H54 (cell line): ENCODE data around the gene GTF3C1.
"Not testable (repeated sequence)": the region's sequence is repeated elsewhere in the genome, so short reads cannot be mapped to it uniquely, and the experiment has no call there.

Experiments
- DNase-seq: peaks from one replicate; pipeline ENCODE4 v3.0.0; 2011; ENCODE audit warnings: low spot score, mixed read lengths; ENCODE audit not compliant: insufficient read length
- FAIRE-seq: peaks from 3 replicates; lab custom pipeline; 2011; peaks lifted over from hg19 to GRCh38; lab: Jason Lieb, UNC
- POLR2A ChIP-seq: IDR thresholded peaks from 2 replicates; pipeline ENCODE4 v1.6.1; 2011; ENCODE audit warnings: low read depth, mild to moderate bottlenecking, low read length

The GTF3C1 gene

DNA sequence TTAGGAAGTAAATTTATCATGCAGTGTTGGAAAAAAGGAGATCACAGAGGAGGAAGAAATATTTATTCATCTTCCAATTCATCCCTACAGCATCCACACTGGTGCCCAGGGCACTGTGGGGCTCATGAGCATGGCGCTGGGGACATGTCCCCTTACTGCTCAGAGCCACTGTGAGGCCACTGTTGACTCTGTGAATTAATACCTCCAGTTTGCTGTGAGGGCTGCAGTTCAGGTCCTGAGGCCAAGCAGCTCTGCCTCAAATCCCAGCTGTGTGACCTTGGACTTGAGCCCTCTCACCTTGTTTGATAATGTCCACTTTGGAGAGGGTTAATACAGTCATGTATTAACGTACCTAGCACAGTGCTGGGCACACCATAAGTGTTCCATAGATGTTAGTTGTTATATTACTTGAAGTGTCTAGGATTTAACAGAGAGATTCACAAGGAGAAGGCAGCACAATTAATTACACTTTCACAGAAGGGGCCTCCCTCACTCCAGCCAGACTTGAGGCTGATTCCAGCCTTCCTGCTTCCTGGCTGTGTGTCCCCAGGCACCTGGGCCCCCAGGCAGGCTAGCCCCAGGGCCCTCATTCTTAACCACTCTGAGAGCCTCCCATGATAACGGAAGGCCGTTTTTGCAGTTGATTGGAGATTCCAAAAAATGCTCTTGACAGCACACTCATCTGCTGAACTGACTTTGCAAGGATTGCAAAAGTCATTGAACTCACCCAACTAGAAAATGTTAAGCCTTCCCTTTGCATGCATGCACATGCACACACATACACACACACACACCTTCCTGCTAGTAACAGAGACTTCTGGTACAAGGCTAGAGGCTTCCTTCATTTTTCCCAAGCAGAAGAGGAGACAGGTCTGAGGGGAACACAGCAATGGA lies 29.6 kb upstream of the GTF3C1 start:
- FAIRE-seq (no peak), DNase-seq (no peak)
- no peak for TF ChIP-seq POLR2A

GRCh38 chr16:27576729-27577128 lies 27.0 kb upstream of the GTF3C1 start:
- DNase-seq (no peak), FAIRE-seq (no peak)
- TF ChIP-seq POLR2A, result no peak

GRCh38 chr16:27572711-27573110 lies 23.0 kb upstream of the GTF3C1 start:
- DNase-seq, result no peak
- no peak for FAIRE-seq
- TF ChIP-seq POLR2A, result no peak

GRCh38 chr16:27571433-27572326 lies 22.0 kb upstream of the GTF3C1 start:
- TF ChIP-seq POLR2A, result no peak
- DNase-seq, result no peak
- FAIRE-seq, result no peak

DNA sequence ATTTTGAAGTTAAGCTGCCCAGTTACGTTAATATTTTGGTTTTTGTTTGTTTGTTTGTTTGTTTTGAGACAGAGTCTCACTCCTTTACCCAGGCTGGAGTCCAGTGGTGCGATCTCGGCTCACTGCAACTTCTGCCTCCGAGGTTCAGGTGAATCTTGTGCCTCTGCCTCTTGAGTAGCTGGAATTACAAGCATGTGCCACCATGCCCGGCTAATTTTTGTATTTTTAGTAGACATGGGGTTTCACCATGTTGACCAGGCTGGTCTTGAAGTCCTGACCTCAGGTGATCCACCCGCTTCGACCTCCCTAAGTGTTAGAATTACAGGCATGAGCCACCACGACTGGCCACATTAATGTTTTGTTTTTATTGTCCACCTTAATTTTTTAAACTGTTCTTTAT lies 21.3 kb upstream of the GTF3C1 start:
- not testable (repeated sequence) for FAIRE-seq, DNase-seq

DNA sequence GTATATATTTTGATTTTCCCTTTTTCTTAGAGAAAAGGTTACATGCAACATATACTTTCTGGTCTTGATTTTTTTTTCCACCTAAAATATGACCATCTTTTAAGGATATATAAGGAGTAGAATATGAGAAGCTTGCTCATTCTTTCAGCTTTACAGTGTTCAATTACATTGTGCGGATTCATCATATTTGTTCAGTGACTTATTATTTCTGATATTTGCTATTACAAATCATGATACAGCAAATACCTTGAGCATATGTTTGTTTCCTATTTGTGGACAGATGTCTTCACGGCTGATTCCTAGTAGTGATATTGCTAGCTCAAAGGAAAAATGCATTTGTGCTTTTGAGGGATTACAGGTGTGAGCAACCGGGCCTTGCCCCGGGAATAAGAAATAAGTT lies 18.4 kb upstream of the GTF3C1 start:
- DNase-seq (no peak), FAIRE-seq (no peak)
- TF ChIP-seq POLR2A, result no peak

DNA sequence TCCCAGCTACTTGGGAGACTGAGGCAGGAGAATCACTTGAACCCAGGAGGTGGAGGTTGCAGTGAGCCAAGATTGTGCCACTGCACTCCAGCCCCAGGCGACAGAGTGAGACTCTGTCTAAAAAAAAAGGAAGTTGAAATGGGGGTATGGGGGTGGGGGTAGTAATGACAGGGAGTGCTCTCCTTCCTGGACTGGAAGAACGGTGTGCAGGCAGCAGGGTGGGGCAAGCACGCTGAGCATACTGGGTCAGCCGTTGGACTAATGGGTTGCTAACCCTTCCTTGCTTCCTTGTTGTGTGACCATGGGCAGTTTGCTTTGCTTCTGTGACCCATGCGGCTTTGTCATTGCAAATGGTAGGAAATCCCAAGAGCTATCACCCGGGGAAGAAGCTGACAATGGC lies 16.7 kb upstream of the GTF3C1 start:
- DNase-seq (no peak), FAIRE-seq (no peak)
- no peak for TF ChIP-seq POLR2A

DNA sequence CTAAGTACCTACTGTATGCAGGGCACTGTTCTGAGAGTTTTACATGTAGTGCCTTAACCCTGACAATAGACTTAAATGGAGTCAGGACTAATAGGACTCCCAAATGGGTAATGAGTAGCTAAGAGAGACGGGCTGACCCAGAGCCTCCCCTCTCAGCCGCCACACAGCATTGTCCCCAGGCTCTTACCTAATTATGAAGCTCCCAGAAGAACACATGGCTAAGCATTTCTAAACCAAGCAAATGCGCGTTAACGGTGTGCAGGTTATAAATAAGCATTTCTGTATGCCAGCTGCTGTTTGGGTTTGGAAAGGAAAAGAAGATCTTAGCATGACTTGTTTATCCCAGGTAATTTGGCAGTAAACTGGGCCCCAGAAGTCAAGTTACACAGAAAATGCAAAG lies 14.5 kb upstream of the GTF3C1 start:
- DNase-seq (no peak), FAIRE-seq (no peak)
- TF ChIP-seq POLR2A, result no peak

GRCh38 chr16:27561216-27561615 lies 11.5 kb upstream of the GTF3C1 start:
- FAIRE-seq, result no peak
- TF ChIP-seq POLR2A, result no peak
- DNase-seq, result no peak

- DNase-seq (no peak), FAIRE-seq (no peak)
- TF ChIP-seq POLR2A, result no peak
Measured at GRCh38 chr16:27558932-27559331, 9.2 kb upstream of the GTF3C1 start.

GRCh38 chr16:27558434-27558833 lies 8.7 kb upstream of the GTF3C1 start:
- no peak for DNase-seq
- TF ChIP-seq POLR2A, result no peak
- FAIRE-seq, result no peak

GRCh38 chr16:27556471-27556870 lies 6.8 kb upstream of the GTF3C1 start:
- no peak for TF ChIP-seq POLR2A
- FAIRE-seq, result no peak
- no peak for DNase-seq

GRCh38 chr16:27551036-27551435 lies 1.3 kb upstream of the GTF3C1 start:
- DNase-seq (no peak), FAIRE-seq (no peak)
- TF ChIP-seq POLR2A, result no peak

GRCh38 chr16:27550582-27550920 lies 838 bp upstream of the GTF3C1 start:
- FAIRE-seq (no peak), DNase-seq (no peak)
- no peak for TF ChIP-seq POLR2A

DNA sequence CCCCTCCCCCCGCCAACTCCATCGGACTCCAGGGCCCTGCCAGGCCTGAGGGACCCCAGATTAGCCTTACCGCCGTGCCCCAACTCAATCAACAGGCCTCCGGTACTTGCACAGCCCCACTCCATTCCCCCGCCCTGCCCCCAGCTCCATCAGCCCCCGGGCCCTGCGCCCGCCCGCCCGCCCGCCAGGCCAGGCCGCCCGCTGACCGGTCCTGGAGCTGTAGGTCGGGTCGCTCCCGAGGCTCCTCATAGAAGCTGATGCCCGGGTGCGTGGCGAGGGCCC lies 308 bp downstream of the GTF3C1 start:
- TF ChIP-seq POLR2A, result no peak
- FAIRE-seq (no peak), DNase-seq (no peak)
